GM23338 (cell line): ENCODE measurements around the gene RHOD. TPM values are rescaled to one million over a fixed set of nuclear protein-coding genes. Genes with fewer than 3 reads are reported as not detected.

Source experiments
- ATAC-seq: fragments of 200-7000 bp; cut with Tn5 transposase; 3 replicates; pipeline ENCODE4 v1.9.1; 2020
- DNase-seq: peaks from one replicate; pipeline ENCODE4 v3.0.0-alpha.2; 2015; ENCODE audit warnings: low spot score
- H2AFZ ChIP-seq: fragments of 200-600 bp; sonication (generic); 2 replicates; pipeline ENCODE4 v1.8.0; 2016; ENCODE audit warnings: antibody characterized with exemption, mild to moderate bottlenecking, moderate library complexity
- H3F3A ChIP-seq: fragments of 200-600 bp; sonication (generic); replicated peaks from 2 replicates; pipeline ENCODE4 v1.8.0; 2017; ENCODE audit warnings: antibody characterized with exemption, mixed run types, low read depth
- H3K27ac ChIP-seq: fragments of 200-600 bp; sonication (generic); 2 replicates; pipeline ENCODE4 v1.6.1; 2016; ENCODE audit warnings: low read depth
- H3K27me3 ChIP-seq: fragments of 200-600 bp; sonication (generic); 2 replicates; pipeline ENCODE4 v1.8.0; 2016; ENCODE audit warnings: mild to moderate bottlenecking, mixed run types, moderate library complexity; ENCODE audit not compliant: insufficient read depth
- H3K36me3 ChIP-seq: fragments of 200-600 bp; sonication (generic); 2 replicates; pipeline ENCODE4 v1.8.0; 2016; ENCODE audit warnings: mild to moderate bottlenecking; ENCODE audit not compliant: insufficient read depth
- H3K4me1 ChIP-seq: fragments of 200-600 bp; sonication (generic); 2 replicates; pipeline ENCODE4 v1.8.0; 2016; ENCODE audit warnings: mild to moderate bottlenecking, moderate library complexity; ENCODE audit not compliant: insufficient read depth
- H3K4me2 ChIP-seq: fragments of 200-600 bp; sonication (generic); 2 replicates; pipeline ENCODE4 v1.7.1; 2017; ENCODE audit warnings: mixed run types
- H3K4me3 ChIP-seq: fragments of 200-600 bp; sonication (generic); 2 replicates; pipeline ENCODE4 v1.6.1; 2016; ENCODE audit warnings: mixed run types
- H3K79me2 ChIP-seq: fragments of 200-600 bp; sonication (generic); replicated peaks from 2 replicates; pipeline ENCODE4 v1.8.0; 2017; ENCODE audit warnings: mild to moderate bottlenecking; ENCODE audit not compliant: insufficient read depth
- H3K9me2 ChIP-seq: fragments of 200-600 bp; sonication (generic); 2 replicates; pipeline ENCODE4 v1.8.0; 2017; ENCODE audit not compliant: insufficient read depth
- H4K20me1 ChIP-seq: fragments of 200-600 bp; sonication (generic); replicated peaks from 2 replicates; pipeline ENCODE4 v1.8.0; 2017; ENCODE audit warnings: mild to moderate bottlenecking; ENCODE audit not compliant: insufficient read depth
- H3K27ac Mint-ChIP-seq: 2 replicates; pipeline ENCODE4 v1.8.0; 2020; ENCODE audit warnings: inconsistent platforms, mild to moderate bottlenecking, moderate library complexity, mixed read lengths
- H3K27me3 Mint-ChIP-seq: 3 replicates; pipeline ENCODE4 v1.8.0; 2022; ENCODE audit warnings: low read depth, mild to moderate bottlenecking, moderate library complexity, mixed read lengths, inconsistent platforms; ENCODE audit not compliant: insufficient read depth, poor library complexity
- H3K36me3 Mint-ChIP-seq: 3 replicates; pipeline ENCODE4 v1.8.0; 2021; ENCODE audit warnings: low read depth, mild to moderate bottlenecking, inconsistent platforms, moderate library complexity, mixed read lengths
- H3K4me1 Mint-ChIP-seq: 3 replicates; pipeline ENCODE4 v1.8.0; 2020; ENCODE audit warnings: mild to moderate bottlenecking, inconsistent platforms, mixed read lengths
- H3K4me3 Mint-ChIP-seq: 3 replicates; pipeline ENCODE4 v1.8.0; 2021; ENCODE audit warnings: moderate library complexity, mild to moderate bottlenecking, inconsistent platforms, mixed read lengths
- H3K9me3 Mint-ChIP-seq: 3 replicates; pipeline ENCODE4 v1.8.0; 2020; ENCODE audit warnings: moderate library complexity, mild to moderate bottlenecking, inconsistent platforms, mixed read lengths
- CREB1 ChIP-seq: fragments of 250-450 bp; sonication (Bioruptor Pico); IDR thresholded peaks from 2 replicates; pipeline ENCODE4 v1.5.0; 2020; ENCODE audit warnings: low read depth, mild to moderate bottlenecking, moderate library complexity
- CTCF ChIP-seq, 2 experiments: fragments of 200-600 bp in 1 of 2; sonication (generic) in 1 of 2; conservative IDR thresholded peaks; 2 replicates each; pipeline versions ENCODE4 v1.5.1 to v1.6.1; 2016 to 2017; ENCODE audit warnings: antibody characterized with exemption in 2 of 2, low read depth in 2 of 2, mild to moderate bottlenecking in 2 of 2, moderate library complexity in 1 of 2
- ETS1 ChIP-seq: IDR thresholded peaks from 2 replicates; pipeline ENCODE4 v1.6.1; 2016; ENCODE audit warnings: antibody characterized with exemption
- EZH2 ChIP-seq: fragments of 200-600 bp; sonication (generic); IDR thresholded peaks from one replicate; pipeline ENCODE4 v1.8.0; 2017; ENCODE audit warnings: antibody characterized with exemption, mild to moderate bottlenecking, low read depth; ENCODE audit not compliant: unreplicated experiment
- EZH2phosphoT487 ChIP-seq: fragments of 200-600 bp; sonication (generic); IDR thresholded peaks from one replicate; pipeline ENCODE4 v1.8.1; 2018; ENCODE audit warnings: antibody characterized with exemption; ENCODE audit not compliant: unreplicated experiment
- JUNB ChIP-seq: IDR thresholded peaks from one replicate; pipeline ENCODE4 v1.6.1; 2016; ENCODE audit warnings: antibody characterized with exemption; ENCODE audit not compliant: unreplicated experiment
- NANOG ChIP-seq: IDR thresholded peaks from 2 replicates; pipeline ENCODE4 v1.6.1; 2016; ENCODE audit warnings: antibody characterized with exemption, borderline replicate concordance
- POLR2AphosphoS5 ChIP-seq: IDR thresholded peaks from 2 replicates; pipeline ENCODE4 v1.6.1; 2016; ENCODE audit warnings: antibody characterized with exemption, low read depth
- REST ChIP-seq: IDR thresholded peaks from one replicate; pipeline ENCODE4 v1.6.1; 2018; ENCODE audit warnings: antibody characterized with exemption; ENCODE audit not compliant: unreplicated experiment
- STAT1 ChIP-seq: IDR thresholded peaks from one replicate; pipeline ENCODE4 v1.6.1; 2016; ENCODE audit warnings: antibody characterized with exemption; ENCODE audit not compliant: unreplicated experiment
- ZNF114 ChIP-seq: fragments of 250-450 bp; sonication (Bioruptor Pico); IDR thresholded peaks from 2 replicates; pipeline ENCODE4 v1.5.0; 2020; ENCODE audit warnings: mild to moderate bottlenecking, moderate library complexity
- ZNF331 ChIP-seq: fragments of 250-450 bp; sonication (Bioruptor Pico); IDR thresholded peaks from 2 replicates; pipeline ENCODE4 v1.5.0; 2020; ENCODE audit warnings: low read depth, mild to moderate bottlenecking, moderate library complexity
- ZNF462 ChIP-seq: fragments of 250-450 bp; sonication (Bioruptor Pico); IDR thresholded peaks from 2 replicates; pipeline ENCODE4 v1.5.0; 2020; ENCODE audit warnings: mild to moderate bottlenecking, moderate library complexity
- polyA plus RNA-seq: library from polyadenylated mRNA; unstranded; fragments of >200 nt; fragmentation: Nextera tagmentation; extraction: Ambion mirVana; gene quantifications from 2 replicates; pipeline ENCODE4 v1.2.1, GENCODE V29; 2016
- total RNA-seq: library from RNA; depleted of rRNA; stranded (reverse); fragments of >200 nt; shearing (Covaris generic); gene quantifications from 2 replicates; pipeline ENCODE4 v1.2.3, GENCODE V29; 2014

RHOD gene
- total and polyA plus RNA-seq, 2 experiments from 2014 or later: 13.8 to 16.2 TPM

GRCh38 chr11:67033661-67034166 lies 22.9 kb upstream of the RHOD start:
- Mint-ChIP-seq H3K9me3 (no peaks in the 10 kb centered on the region), H3K27ac (no peak overlapping the region), H3K36me3 (no peaks in the 10 kb centered on the region), H3K4me3 (no peak overlapping the region), H3K4me1 (peaks cover 14% of the 10 kb centered on the region), H3K27me3 (peaks cover 13% of the 10 kb centered on the region)
- Histone ChIP-seq H3K79me2 (no peaks in the 10 kb centered on the region), H3K27ac (no peak overlapping the region), H3K4me2 (no peak overlapping the region), H3K36me3 (no peaks in the 10 kb centered on the region), H2AFZ (no peak overlapping the region), H3K9me2 (no peaks in the 10 kb centered on the region), H3F3A (no peaks in the 10 kb centered on the region), H4K20me1 (no peaks in the 10 kb centered on the region), H3K27me3 (no peaks in the 10 kb centered on the region), H3K4me3 (no peak overlapping the region), H3K4me1 (peaks cover 6% of the 10 kb centered on the region; the same call in 1 of the 2 replicates)
- ATAC-seq (no peak), DNase-seq (no peak)
- no peak for TF ChIP-seq REST
- no peak for TF ChIP-seq JUNB
- TF ChIP-seq ZNF462 (CRISPR knock-in tag): no peak
- TF ChIP-seq STAT1: no peak
- TF ChIP-seq ZNF114 (CRISPR knock-in tag): no peak
- TF ChIP-seq POLR2AphosphoS5: no peak
- no peak for TF ChIP-seq NANOG
- no peak for TF ChIP-seq EZH2phosphoT487
- no peak for TF ChIP-seq ETS1
- TF ChIP-seq CTCF (conservative IDR thresholded peaks at IDR 0.05; ENCODE audit: low read depth in 2 of 2): no peak
- no peak for TF ChIP-seq EZH2
- no peak for TF ChIP-seq ZNF331
- no peak for TF ChIP-seq CREB1 (CRISPR knock-in tag)
